HEK293 (cell line): ENCODE data around the gene CCHCR1.

Experiments
- CTCF ChIA-PET: fragments of 350-600 bp; formaldehyde crosslinking; extraction: SDS; loops from one replicate; lab custom pipeline; 2021; ENCODE audit warnings: antibody characterized with exemption; lab: Yijun Ruan, JAX
- POLR2A ChIA-PET: fragments of 300-600 bp; formaldehyde crosslinking; extraction: SDS; loops from one replicate; lab custom pipeline; 2020; ENCODE audit warnings: antibody characterized with exemption, inconsistent platforms; lab: Yijun Ruan, JAX
- H3K27ac ChIP-seq: fragments of 200-500 bp; sonication (Bioruptor generic); 2 replicates; pipeline ENCODE4 v1.5.1; 2014; ENCODE audit warnings: low read depth, low read length, control low read depth, inconsistent platforms; ENCODE audit errors: extremely low read depth
- H3K36me3 ChIP-seq, 2 experiments: fragments of 200-500 bp in 1 of 2; sonication (Bioruptor generic) in 1 of 2; 1 replicate in 1 of 2; 2 replicates in 1 of 2; pipeline ENCODE4 v1.5.1; 2014 to 2017; ENCODE audit warnings: inconsistent platforms in 2 of 2, low read length in 2 of 2; ENCODE audit not compliant: control insufficient read depth in 2 of 2, insufficient read depth in 1 of 2
- H3K4me1 ChIP-seq: fragments of 200-500 bp; sonication (Bioruptor generic); 2 replicates; pipeline ENCODE4 v1.5.1; 2014; ENCODE audit warnings: mild to moderate bottlenecking, low read length, inconsistent platforms; ENCODE audit not compliant: control insufficient read depth, insufficient read depth
- H3K4me3 ChIP-seq: 2 replicates; pipeline ENCODE4 v1.5.1; 2011; ENCODE audit warnings: low read depth, mild to moderate bottlenecking, control low read depth, low read length, moderate library complexity
- H3K9me3 ChIP-seq: fragments of 200-500 bp; sonication (Bioruptor generic); 2 replicates; pipeline ENCODE4 v1.5.1; 2014; ENCODE audit warnings: low read depth, low read length, inconsistent platforms; ENCODE audit not compliant: control insufficient read depth, insufficient read depth
- CTCF ChIP-seq: fragments of 450-650 bp; formaldehyde crosslinking; IDR thresholded peaks from 2 replicates; pipeline ENCODE4 v1.5.1; 2016; ENCODE audit warnings: missing biosample characterization, missing genetic modification characterization
- GFI1B ChIP-seq: fragments of 450-650 bp; formaldehyde crosslinking; IDR thresholded peaks from 2 replicates; pipeline ENCODE4 v1.5.1; 2016; ENCODE audit warnings: missing biosample characterization, missing genetic modification characterization
- GLI4 ChIP-seq: fragments of 450-650 bp; formaldehyde crosslinking; IDR thresholded peaks from 2 replicates; pipeline ENCODE4 v1.5.1; 2016; ENCODE audit warnings: missing biosample characterization, missing genetic modification characterization
- GLIS2 ChIP-seq: fragments of 450-650 bp; formaldehyde crosslinking; IDR thresholded peaks from 2 replicates; pipeline ENCODE4 v1.5.1; 2016; ENCODE audit warnings: missing biosample characterization, missing genetic modification characterization
- PATZ1 ChIP-seq: fragments of 450-650 bp; formaldehyde crosslinking; IDR thresholded peaks from 2 replicates; pipeline ENCODE4 v1.5.1; 2016; ENCODE audit warnings: missing biosample characterization, missing genetic modification characterization
- PRDM10 ChIP-seq: fragments of 450-650 bp; formaldehyde crosslinking; IDR thresholded peaks from 2 replicates; pipeline ENCODE4 v1.5.1; 2016; ENCODE audit warnings: missing biosample characterization, missing genetic modification characterization
- SALL2 ChIP-seq: fragments of 450-650 bp; formaldehyde crosslinking; IDR thresholded peaks from 2 replicates; pipeline ENCODE4 v1.5.0; 2017; ENCODE audit warnings: missing biosample characterization, mild to moderate bottlenecking, missing genetic modification characterization, borderline replicate concordance
- SCRT1 ChIP-seq: fragments of 450-650 bp; formaldehyde crosslinking; IDR thresholded peaks from 2 replicates; pipeline ENCODE4 v1.5.1; 2016; ENCODE audit warnings: missing biosample characterization, missing genetic modification characterization, borderline replicate concordance
- SETDB1 ChIP-seq: IDR thresholded peaks from one replicate; pipeline ENCODE4 v1.6.1; 2017; ENCODE audit warnings: mild to moderate bottlenecking, low read length, moderate library complexity, mixed read lengths; ENCODE audit not compliant: insufficient read length
- ZBTB8A ChIP-seq: fragments of 450-650 bp; formaldehyde crosslinking; IDR thresholded peaks from 2 replicates; pipeline ENCODE4 v1.5.1; 2016; ENCODE audit warnings: missing biosample characterization, missing genetic modification characterization
- ZNF133 ChIP-seq: fragments of 450-650 bp; formaldehyde crosslinking; IDR thresholded peaks from 2 replicates; pipeline ENCODE4 v1.5.1; 2016; ENCODE audit warnings: missing biosample characterization, missing genetic modification characterization
- ZNF138 ChIP-seq: fragments of 450-650 bp; formaldehyde crosslinking; IDR thresholded peaks from 2 replicates; pipeline ENCODE4 v1.5.1; 2016; ENCODE audit warnings: missing biosample characterization, missing genetic modification characterization, borderline replicate concordance
- ZNF155 ChIP-seq: fragments of 450-650 bp; formaldehyde crosslinking; IDR thresholded peaks from 2 replicates; pipeline ENCODE4 v1.5.1; 2016; ENCODE audit warnings: missing biosample characterization, missing genetic modification characterization
- ZNF16 ChIP-seq: fragments of 450-650 bp; formaldehyde crosslinking; IDR thresholded peaks from 2 replicates; pipeline ENCODE4 v1.5.1; 2016; ENCODE audit warnings: low read depth, missing biosample characterization, missing genetic modification characterization
- ZNF354C ChIP-seq: fragments of 450-650 bp; formaldehyde crosslinking; IDR thresholded peaks from 2 replicates; pipeline ENCODE4 v1.5.1; 2016; ENCODE audit warnings: missing biosample characterization, missing genetic modification characterization, low read depth, borderline replicate concordance
- ZNF37A ChIP-seq: fragments of 450-650 bp; IDR thresholded peaks from 2 replicates; pipeline ENCODE4 v1.5.1; 2018; ENCODE audit warnings: missing biosample characterization, missing genetic modification characterization
- ZNF398 ChIP-seq: fragments of 450-650 bp; formaldehyde crosslinking; IDR thresholded peaks from 2 replicates; pipeline ENCODE4 v1.5.1; 2017; ENCODE audit warnings: missing biosample characterization, missing genetic modification characterization
- ZNF426 ChIP-seq: fragments of 450-650 bp; formaldehyde crosslinking; IDR thresholded peaks from 2 replicates; pipeline ENCODE4 v1.5.1; 2017; ENCODE audit warnings: missing biosample characterization, missing genetic modification characterization, mild to moderate bottlenecking, inconsistent platforms, moderate library complexity
- ZNF530 ChIP-seq: fragments of 450-650 bp; formaldehyde crosslinking; IDR thresholded peaks from 2 replicates; pipeline ENCODE4 v1.5.1; 2016; ENCODE audit warnings: low read depth, missing biosample characterization, missing genetic modification characterization
- ZNF600 ChIP-seq: fragments of 450-650 bp; formaldehyde crosslinking; IDR thresholded peaks from 2 replicates; pipeline ENCODE4 v1.5.1; 2016; ENCODE audit warnings: missing biosample characterization, missing genetic modification characterization
- ZNF658 ChIP-seq: fragments of 450-650 bp; formaldehyde crosslinking; IDR thresholded peaks from 2 replicates; pipeline ENCODE4; 2016; ENCODE audit warnings: missing biosample characterization, missing genetic modification characterization
- ZNF660 ChIP-seq: fragments of 450-650 bp; IDR thresholded peaks from 2 replicates; pipeline ENCODE4 v1.5.1; 2018; ENCODE audit warnings: missing biosample characterization, mild to moderate bottlenecking, missing genetic modification characterization
- ZNF791 ChIP-seq: fragments of 450-650 bp; formaldehyde crosslinking; IDR thresholded peaks from 2 replicates; pipeline ENCODE4 v1.5.1; 2016; ENCODE audit warnings: missing biosample characterization, missing genetic modification characterization
- ZNF792 ChIP-seq: fragments of 450-650 bp; formaldehyde crosslinking; IDR thresholded peaks from 2 replicates; pipeline ENCODE4 v1.5.1; 2016; ENCODE audit warnings: missing biosample characterization, missing genetic modification characterization
- ZXDB ChIP-seq: fragments of 450-650 bp; formaldehyde crosslinking; IDR thresholded peaks from 2 replicates; pipeline ENCODE4 v1.5.1; 2016; ENCODE audit warnings: missing biosample characterization, missing genetic modification characterization

The CCHCR1 gene

GRCh38 chr6:31175971-31176370 is 18.4 kb upstream of the CCHCR1 start:
- Histone ChIP-seq H3K27ac (no peak overlapping the region), H3K4me1 (no peaks in the 10 kb centered on the region), H3K9me3 (no peaks in the 10 kb centered on the region), H3K4me3 (no peak overlapping the region), H3K36me3 (no peaks in the 10 kb centered on the region)
- TF ChIP-seq ZNF398 (tag by site-specific recombination) (peak; percentile 53), ZNF530 (tag by site-specific recombination) (no peak), ZNF600 (tag by site-specific recombination) (peak; percentile 53), PRDM10 (0 out of 2 replicates have a peak, but pooled peaks have one; percentile 20)
- ChIA-PET CTCF (interaction anchor here (0.8 to 1.0 kb wide), 2 partner anchors 10 to 191 kb away, joined by 5 read pairs; no protein-coding TSS in a partner anchor), POLR2A (interaction anchor here (0.7 kb wide), 1 partner anchor 17 kb away, joined by 3 read pairs; the partner anchor contains the start of gene TCF19)

GRCh38 chr6:31174378-31174777 is 16.8 kb upstream of the CCHCR1 start:
- Histone ChIP-seq H3K9me3 (no peaks in the 10 kb centered on the region), H3K27ac (no peak overlapping the region), H3K4me1 (no peaks in the 10 kb centered on the region), H3K4me3 (no peak overlapping the region), H3K36me3 (no peaks in the 10 kb centered on the region)
- CTCF ChIA-PET = no interaction called here
- POLR2A ChIA-PET = interaction anchor here (1.5 kb wide), 1 partner anchor 16 kb away, joined by 4 read pairs; the partner anchor contains the start of gene TCF19
- TF ChIP-seq ZNF16 (tag by site-specific recombination) = no peak
- no peak for TF ChIP-seq ZNF354C (tag by site-specific recombination)
- no peak for TF ChIP-seq SCRT1
- TF ChIP-seq ZXDB = no peak
- TF ChIP-seq SALL2 = no peak
- no peak for TF ChIP-seq ZNF138 (tag by site-specific recombination)
- TF ChIP-seq ZNF791 (tag by site-specific recombination) = no peak
- TF ChIP-seq ZBTB8A = no peak
- TF ChIP-seq GLI4 = no peak
- no peak for TF ChIP-seq ZNF658 (tag by site-specific recombination)
- TF ChIP-seq SETDB1 = no peak
- no peak for TF ChIP-seq ZNF426

- Histone ChIP-seq H3K4me3 (no peak overlapping the region), H3K4me1 (no peaks in the 10 kb centered on the region), H3K27ac (no peak overlapping the region), H3K9me3 (no peaks in the 10 kb centered on the region), H3K36me3 (no peaks in the 10 kb centered on the region)
- ChIA-PET POLR2A (no interaction called here), CTCF (interaction anchor here (0.6 kb wide), 1 partner anchor 79 kb away, joined by 3 read pairs; no protein-coding TSS in a partner anchor)
- TF ChIP-seq ZNF133 (tag by site-specific recombination) = no peak
- TF ChIP-seq PATZ1 (tag by site-specific recombination) = 0 out of 2 replicates have a peak, but pooled peaks have one; percentile 23
- TF ChIP-seq ZNF37A = no peak
- TF ChIP-seq CTCF (tag by site-specific recombination) = no peak
- TF ChIP-seq ZNF660 (tag by site-specific recombination) = no peak
- no peak for TF ChIP-seq ZNF155
- TF ChIP-seq ZNF792 (tag by site-specific recombination) = no peak
- TF ChIP-seq GLIS2 = peak; percentile 52
- no peak for TF ChIP-seq GFI1B
Measured at GRCh38 chr6:31173406-31173805, 15.8 kb upstream of the CCHCR1 start.
